Measurements from ENCODE around the gene ZNF547. TPM values are rescaled to one million over a fixed set of nuclear protein-coding genes. Genes with fewer than 3 reads are reported as not detected.

Gene ZNF547
- total RNA-seq, 1 donor from 2014 or later = not detected

GRCh38 chr19:57406516-57407123 is 43.3 kb downstream of the ZNF547 start:
- TF ChIP-seq CTCF (IDR thresholded peaks at IDR 0.05) = peak in 2 of 3 experiments; percentile 16 to 30
- no peak overlapping the region for H3K27ac ChIP-seq
- no peak overlapping the region for H3K4me3 ChIP-seq
- no peaks in the 10 kb centered on the region for H3K4me1 ChIP-seq
- DNase-seq (ENCODE audit: low spot score in 2 of 2) = no peak
- H3K36me3 ChIP-seq = peaks cover 4 to 5% of the 10 kb centered on the region in 2 donors
- H3K27me3 ChIP-seq = no peaks in the 10 kb centered on the region
- H3K9me3 ChIP-seq = peaks cover 21 to 52% of the 10 kb centered on the region in 2 donors
- intact Hi-C loops (cut with DNase I) = no loop called here

GRCh38 chr19:57410877-57411671 is 47.7 kb downstream of the ZNF547 start, which contains the start of gene ZNF17:
Gene ZNF17 (plus strand): TSS chr19:57411161. CDS start chr19:57413616, 2,455 bp downstream.
- Histone ChIP-seq H3K4me3 (peak within 1 kb of the TSS; percentile 65 to 87), H3K27ac (peak within 1 kb of the TSS; percentile 63 to 71), H3K27me3 (no peaks in the 10 kb centered on the region), H3K9me3 (peaks cover 21 to 47% of the 10 kb centered on the region in 2 donors), H3K36me3 (peaks cover 30 to 35% of the 10 kb centered on the region in 2 donors), H3K4me1 (no peaks in the 10 kb centered on the region)
- DNase-seq (ENCODE audit: low spot score in 2 of 2) = peak; percentile 80 to 96
- intact Hi-C loops (cut with DNase I) = loop anchor here (1.0 kb wide), 3 partner anchors 21 to 48 kb away; partner anchors contain the start of genes TRAPPC2B, ZNF547 and ZNF749
- no peak for TF ChIP-seq CTCF (IDR thresholded peaks at IDR 0.05)

- Histone ChIP-seq H3K36me3 (peaks cover 54 to 80% of the 10 kb centered on the region in 2 donors), H3K4me1 (no peaks in the 10 kb centered on the region), H3K27me3 (no peaks in the 10 kb centered on the region), H3K4me3 (no peak overlapping the region), H3K27ac (no peak overlapping the region), H3K9me3 (peaks cover 80 to 100% of the 10 kb centered on the region in 2 donors)
- intact Hi-C loops (cut with DNase I) = no loop called here
- no peak for DNase-seq (ENCODE audit: low spot score in 2 of 2)
- TF ChIP-seq CTCF (IDR thresholded peaks at IDR 0.05) = no peak
Observed at GRCh38 chr19:57419439-57419838, 56.1 kb downstream of the ZNF547 start.

GRCh38 chr19:57421037-57421436 is 57.7 kb downstream of the ZNF547 start:
- Histone ChIP-seq H3K4me3 (no peak overlapping the region), H3K4me1 (no peaks in the 10 kb centered on the region), H3K27ac (no peak overlapping the region), H3K9me3 (peaks cover 82 to 100% of the 10 kb centered on the region in 2 donors), H3K27me3 (no peaks in the 10 kb centered on the region), H3K36me3 (peaks cover 40 to 65% of the 10 kb centered on the region in 2 donors)
- TF ChIP-seq CTCF (IDR thresholded peaks at IDR 0.05) = no peak
- intact Hi-C loops (cut with DNase I) = no loop called here
- no peak for DNase-seq (ENCODE audit: low spot score in 2 of 2)

Other genes with a start within 250 kb of the ZNF547 start
- gene USP29, start 243.6 kb upstream of the ZNF547 start, total RNA-seq = not detected
- not detected for gene ZIM3, start 218.3 kb upstream of the ZNF547 start, total RNA-seq
- not detected for gene DUXA, start 196.1 kb upstream of the ZNF547 start, total RNA-seq
- 183 TPM for gene ZNF264, start 172.1 kb upstream of the ZNF547 start, total RNA-seq
- not detected for gene AURKC, start 132.5 kb upstream of the ZNF547 start, total RNA-seq
- gene ZNF805, start 122.9 kb upstream of the ZNF547 start, total RNA-seq = 22.8 TPM
- 56.5 TPM for gene ZNF460, start 83.1 kb upstream of the ZNF547 start, total RNA-seq
- 4.5 TPM for gene ZNF543, start 43.1 kb upstream of the ZNF547 start, total RNA-seq
- 5.9 TPM for gene ZNF304, start 12.3 kb upstream of the ZNF547 start, total RNA-seq
- gene TRAPPC2B, start within 50 bp of the ZNF547 start, total RNA-seq = 1.8 TPM
- gene ZNF548, start 26.3 kb downstream of the ZNF547 start, total RNA-seq = 0.96 TPM
- 1.5 TPM for gene ZNF17, start 47.6 kb downstream of the ZNF547 start, total RNA-seq
- gene ZNF749, start 71.8 kb downstream of the ZNF547 start, total RNA-seq = 2.7 TPM
- gene VN1R1, start 93.6 kb downstream of the ZNF547 start, total RNA-seq = not detected
- gene ZNF772, start 114.0 kb downstream of the ZNF547 start, total RNA-seq = 3.7 TPM
- gene ZNF419, start 124.2 kb downstream of the ZNF547 start, total RNA-seq = 5.3 TPM
- not detected for gene ZNF773, start 136.4 kb downstream of the ZNF547 start, total RNA-seq
- gene ZNF549, start 163.8 kb downstream of the ZNF547 start, total RNA-seq = 2.2 TPM
- gene ZNF550, start 196.3 kb downstream of the ZNF547 start, total RNA-seq = 22.7 TPM
- gene ZNF416, start 215.4 kb downstream of the ZNF547 start, total RNA-seq = 2.7 TPM
- 0.53 TPM for gene ZIK1, start 220.6 kb downstream of the ZNF547 start, total RNA-seq
- 2.6 TPM for gene ZNF530, start 236.3 kb downstream of the ZNF547 start, total RNA-seq

Data from ascending aorta (tissue), 2 donors.